C4-2B (cell line): ENCODE results near the gene AGAP1.

ENCODE experiments used
- H3K27ac ChIP-seq: fragments of 450-650 bp; 2 replicates; pipeline ENCODE4 v1.5.1; 2017
- ZFX ChIP-seq: fragments of 450-650 bp; IDR thresholded peaks from 2 replicates; pipeline ENCODE4 v1.6.1; 2017
- TF ChIP-seq, protein P1 (sequence below): fragments of 450-650 bp; conservative IDR thresholded peaks from 2 replicates; pipeline ENCODE4 v1.5.1; 2017; ENCODE audit warnings: mild to moderate bottlenecking

The AGAP1 gene

DNA sequence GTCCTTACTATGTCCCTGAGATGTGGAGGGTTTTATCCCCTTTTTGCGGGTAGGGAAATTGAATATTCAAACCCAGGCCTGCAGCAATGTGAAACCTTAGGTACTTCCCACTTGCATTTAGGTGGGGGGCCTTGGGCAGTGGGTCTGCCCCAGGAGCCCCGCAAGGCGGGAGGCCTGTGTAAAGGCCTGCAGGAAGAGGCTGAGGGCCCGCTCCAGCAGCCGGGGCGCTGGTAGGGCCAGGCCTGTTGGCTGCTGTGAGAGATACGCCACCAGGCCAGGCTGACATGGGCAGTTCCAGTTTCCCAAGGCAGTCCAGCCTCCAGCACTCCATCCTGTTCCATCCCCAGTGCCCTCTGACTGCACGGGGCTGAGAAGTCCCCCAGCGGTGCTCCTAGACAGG is 610.1 kb downstream of the AGAP1 start:
- TF ChIP-seq, protein P1, sequence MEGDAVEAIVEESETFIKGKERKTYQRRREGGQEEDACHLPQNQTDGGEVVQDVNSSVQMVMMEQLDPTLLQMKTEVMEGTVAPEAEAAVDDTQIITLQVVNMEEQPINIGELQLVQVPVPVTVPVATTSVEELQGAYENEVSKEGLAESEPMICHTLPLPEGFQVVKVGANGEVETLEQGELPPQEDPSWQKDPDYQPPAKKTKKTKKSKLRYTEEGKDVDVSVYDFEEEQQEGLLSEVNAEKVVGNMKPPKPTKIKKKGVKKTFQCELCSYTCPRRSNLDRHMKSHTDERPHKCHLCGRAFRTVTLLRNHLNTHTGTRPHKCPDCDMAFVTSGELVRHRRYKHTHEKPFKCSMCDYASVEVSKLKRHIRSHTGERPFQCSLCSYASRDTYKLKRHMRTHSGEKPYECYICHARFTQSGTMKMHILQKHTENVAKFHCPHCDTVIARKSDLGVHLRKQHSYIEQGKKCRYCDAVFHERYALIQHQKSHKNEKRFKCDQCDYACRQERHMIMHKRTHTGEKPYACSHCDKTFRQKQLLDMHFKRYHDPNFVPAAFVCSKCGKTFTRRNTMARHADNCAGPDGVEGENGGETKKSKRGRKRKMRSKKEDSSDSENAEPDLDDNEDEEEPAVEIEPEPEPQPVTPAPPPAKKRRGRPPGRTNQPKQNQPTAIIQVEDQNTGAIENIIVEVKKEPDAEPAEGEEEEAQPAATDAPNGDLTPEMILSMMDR: no peak
- TF ChIP-seq ZFX: no peak
- H3K27ac ChIP-seq: no peak overlapping the region

DNA sequence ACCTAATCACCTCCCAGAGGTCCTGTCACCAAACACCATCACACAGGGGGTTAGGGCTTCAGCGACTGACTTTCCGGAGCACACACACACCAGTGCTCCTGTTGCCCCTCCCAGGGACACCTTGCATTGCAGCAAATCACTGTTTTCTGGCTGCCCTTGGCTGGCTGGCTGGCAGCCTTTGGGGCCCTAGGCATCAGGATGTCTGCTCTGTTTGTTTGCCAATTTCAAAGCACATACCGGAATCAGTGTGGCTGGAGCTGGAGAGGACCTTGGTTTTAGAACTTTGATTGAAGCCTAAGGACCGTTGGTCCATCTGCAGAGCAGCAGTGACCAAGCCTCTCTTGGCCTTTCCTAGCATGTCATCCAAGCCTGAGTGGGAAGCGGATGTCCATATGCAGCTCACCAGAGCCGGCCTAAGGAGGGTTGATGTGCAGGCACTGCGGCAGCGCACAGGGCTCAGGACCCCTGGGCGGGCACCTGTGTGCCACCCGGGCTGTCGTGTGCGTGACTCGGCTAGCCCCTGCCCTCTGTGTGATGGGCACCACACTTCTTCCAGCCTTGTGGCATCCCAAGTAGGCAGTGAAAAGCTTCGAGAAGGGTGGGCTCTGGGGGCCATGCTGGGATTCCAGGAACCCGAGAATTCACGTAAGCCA is 612.2 kb downstream of the AGAP1 start:
- no peak overlapping the region for H3K27ac ChIP-seq

DNA sequence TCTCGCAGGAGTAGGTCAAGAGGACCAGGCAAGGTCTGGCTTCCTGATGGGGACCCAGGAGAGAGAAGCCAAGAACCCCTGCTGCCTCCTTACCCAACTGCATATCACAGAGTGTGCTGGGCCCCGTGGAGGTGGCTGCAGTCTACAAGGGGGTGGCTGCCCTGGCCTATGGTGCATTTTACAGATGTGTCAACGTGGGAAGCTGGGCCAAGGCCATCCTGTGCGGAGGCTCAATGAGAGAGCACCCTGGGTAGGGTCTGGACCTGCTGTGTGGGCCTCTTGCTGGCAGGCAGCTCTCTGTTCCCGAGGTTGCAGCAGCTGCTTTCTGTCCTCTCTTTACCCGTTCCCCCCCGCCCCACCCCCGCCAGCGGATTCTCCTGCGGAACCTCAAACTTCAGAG is 612.9 kb downstream of the AGAP1 start:
- H3K27ac ChIP-seq: no peak overlapping the region
- TF ChIP-seq, protein P1: no peak
- no peak for TF ChIP-seq ZFX

More for the DNA sequence above, 612.2 kb downstream of the AGAP1 start:
- TF ChIP-seq ZFX: no peak
- TF ChIP-seq, protein P1: no peak

DNA sequence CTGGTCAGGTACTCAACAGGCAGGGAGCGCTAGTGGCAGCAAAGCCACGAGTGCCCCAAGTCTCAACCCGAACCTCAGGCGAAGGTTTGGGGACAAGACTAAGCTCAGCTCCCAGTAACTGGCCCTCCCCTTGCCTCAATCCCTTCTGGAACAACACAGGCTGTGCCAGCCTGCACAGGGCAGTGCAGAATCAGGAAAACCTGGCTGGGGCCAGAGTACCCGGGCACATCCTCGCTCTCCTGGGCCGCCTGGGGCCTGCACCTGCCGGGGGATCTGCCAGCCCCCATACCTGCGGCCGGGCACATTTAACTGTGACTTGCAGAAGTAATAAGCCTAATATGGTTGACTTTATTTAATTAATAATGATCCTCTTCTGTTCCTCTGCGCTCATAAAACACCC is 613.7 kb downstream of the AGAP1 start:
- TF ChIP-seq ZFX: no peak
- TF ChIP-seq, protein P1: no peak
- no peak overlapping the region for H3K27ac ChIP-seq

DNA sequence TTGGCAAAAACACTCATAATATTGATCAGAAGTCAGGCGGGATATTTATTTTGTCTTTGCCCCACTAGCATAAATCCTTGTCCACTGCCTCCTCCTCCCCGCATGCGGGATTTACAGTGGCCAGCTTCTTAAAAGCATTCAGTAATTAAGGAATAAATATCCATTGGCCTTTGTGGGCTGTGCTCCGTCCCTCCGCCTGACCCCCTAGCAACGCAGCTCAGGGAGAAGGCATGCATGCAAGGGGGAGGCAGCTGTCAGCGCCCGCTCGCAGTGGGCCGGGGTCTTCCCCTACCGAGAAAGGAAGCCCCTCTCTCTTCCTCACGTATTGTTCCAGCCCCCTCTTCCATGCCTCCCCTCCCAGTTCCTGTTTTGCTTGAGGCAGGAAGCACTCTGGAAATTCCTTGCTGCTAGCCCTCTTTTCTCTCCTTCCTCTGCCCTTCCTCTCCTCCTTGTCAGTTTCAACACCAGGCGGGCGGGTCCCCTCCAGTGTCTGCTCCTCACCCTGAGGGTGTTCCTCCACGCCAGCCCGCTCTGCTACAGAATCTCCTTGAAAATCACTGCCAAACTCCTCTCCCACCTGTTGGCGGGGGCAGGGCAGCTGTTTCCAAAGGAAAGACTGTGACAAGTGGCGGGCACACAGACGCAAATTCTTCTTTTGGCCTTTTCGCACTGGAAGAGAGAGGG is 614.2 kb downstream of the AGAP1 start:
- TF ChIP-seq, protein P1: no peak
- no peak for TF ChIP-seq ZFX
- no peak overlapping the region for H3K27ac ChIP-seq

DNA sequence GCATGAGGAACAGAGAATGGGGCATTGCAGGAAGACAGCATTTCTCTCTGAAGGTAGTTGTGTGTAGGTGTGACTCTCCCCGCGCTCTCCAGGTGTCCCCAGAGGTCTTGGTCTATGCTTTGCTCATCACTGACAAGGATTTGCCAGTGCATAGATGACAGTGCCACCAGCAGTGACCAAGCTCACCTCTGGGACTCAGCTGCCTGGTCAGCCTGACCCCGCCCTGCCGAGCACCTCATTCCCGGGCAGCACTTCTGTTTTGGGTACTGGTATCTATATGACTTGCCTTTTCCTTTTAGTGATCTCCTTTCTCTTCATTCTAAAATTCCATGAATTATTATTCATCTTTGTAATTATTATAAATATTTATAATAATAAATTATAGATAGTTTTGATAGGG is 615.2 kb downstream of the AGAP1 start:
- H3K27ac ChIP-seq: no peak overlapping the region
- TF ChIP-seq, protein P1: no peak
- TF ChIP-seq ZFX: no peak

DNA sequence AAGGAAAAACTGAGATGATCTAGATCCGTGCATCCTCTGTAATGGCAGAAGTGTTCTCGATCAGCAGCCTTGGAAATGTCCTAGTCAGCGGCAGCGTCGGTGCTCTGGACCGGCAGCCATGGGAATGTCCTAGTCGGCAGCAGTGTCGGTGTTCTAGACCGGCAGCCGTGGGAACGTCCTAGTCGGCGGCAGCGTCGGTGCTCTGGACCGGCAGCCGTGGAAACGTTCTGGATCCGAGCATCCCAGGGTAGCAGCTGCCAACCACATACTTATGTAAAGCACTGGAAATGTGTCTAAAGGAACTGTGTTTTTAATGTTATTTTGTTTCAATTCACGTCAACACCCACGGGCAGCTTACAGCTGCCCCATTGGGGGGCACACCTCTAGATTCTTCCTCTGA is 615.6 kb downstream of the AGAP1 start:
- no peak overlapping the region for H3K27ac ChIP-seq

DNA sequence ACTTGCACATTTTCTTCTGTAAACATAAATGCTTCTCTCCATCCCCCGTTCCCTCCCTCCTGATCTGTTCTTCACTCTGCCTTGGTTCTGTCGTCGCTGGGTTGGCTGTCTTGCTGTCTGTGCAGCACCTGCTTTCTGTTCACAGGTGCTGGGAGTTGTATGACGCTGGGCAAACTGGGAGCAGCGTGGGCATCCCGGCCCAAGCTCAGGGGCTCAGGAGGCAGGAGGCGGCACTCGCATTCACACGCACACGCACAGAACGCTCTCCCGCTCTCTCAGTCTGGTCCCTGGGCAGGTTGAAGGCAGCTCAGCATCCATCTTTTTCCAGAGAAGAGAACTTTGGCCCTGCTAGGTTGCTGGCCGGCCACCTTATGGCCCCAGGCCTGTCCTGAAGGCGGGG is 618.6 kb downstream of the AGAP1 start:
- no peak overlapping the region for H3K27ac ChIP-seq
- TF ChIP-seq ZFX: no peak
- TF ChIP-seq, protein P1: no peak

More for the DNA sequence above, 615.6 kb downstream of the AGAP1 start:
- TF ChIP-seq ZFX: no peak
